GM18502 (cell line): Measurements from ENCODE around the gene IFITM1.
"Not testable (repeated sequence)": the region's sequence is repeated elsewhere in the genome, so short reads cannot be mapped to it uniquely, and the experiment has no call there.

Experiments
- ATAC-seq: cut with Tn5 transposase; IDR thresholded peaks from one replicate; pipeline ENCODE4 v1.9.1; 2021; ENCODE audit warnings: mild to moderate bottlenecking; ENCODE audit not compliant: unreplicated experiment, poor library complexity

IFITM1 gene

GRCh38 chr11:324593-325517, 11.0 kb downstream of the IFITM1 start:
- not testable (repeated sequence) for ATAC-seq

- ATAC-seq, result no peak
These were observed 12.2 kb downstream of the IFITM1 start for GRCh38 chr11:325796-326591.

- no peak for ATAC-seq
These were observed 12.7 kb downstream of the IFITM1 start for GRCh38 chr11:326592-326841.

GRCh38 chr11:326842-327580, 13.2 kb downstream of the IFITM1 start:
- peak; percentile 74 for ATAC-seq

- no peak for ATAC-seq
These were observed 13.7 kb downstream of the IFITM1 start for GRCh38 chr11:327581-327923.

- ATAC-seq, result no peak
These were observed 14.2 kb downstream of the IFITM1 start for GRCh38 chr11:328012-328411.

- not testable (repeated sequence) for ATAC-seq
These were observed 14.8 kb downstream of the IFITM1 start for GRCh38 chr11:328516-329100.

- no peak for ATAC-seq
These were observed 16.0 kb downstream of the IFITM1 start for GRCh38 chr11:329886-330253.

GRCh38 chr11:330307-330693, 16.5 kb downstream of the IFITM1 start:
- ATAC-seq, result no peak

GRCh38 chr11:330694-331357, 17.0 kb downstream of the IFITM1 start:
- ATAC-seq, result no peak

GRCh38 chr11:331358-332060, 17.7 kb downstream of the IFITM1 start:
- no peak for ATAC-seq

GRCh38 chr11:332651-333480, 19.0 kb downstream of the IFITM1 start:
- ATAC-seq, result no peak

GRCh38 chr11:333616-334263, 19.9 kb downstream of the IFITM1 start:
- not testable (repeated sequence) for ATAC-seq

- ATAC-seq, result no peak
These were observed 20.6 kb downstream of the IFITM1 start for GRCh38 chr11:334264-334994.

- ATAC-seq, result no peak
These were observed 22.2 kb downstream of the IFITM1 start for GRCh38 chr11:335779-336658.

GRCh38 chr11:336659-337198, 22.9 kb downstream of the IFITM1 start:
- ATAC-seq, result no peak
